Brain pericyte (primary cell): ENCODE results near the gene PTPRN2.
A peak's percentile ranks its signal among the peaks of the same experiment; 100 is the strongest.

Experiments
- DNase-seq: peaks from one replicate; pipeline ENCODE4 v3.0.0-alpha.2; 2012; ENCODE audit warnings: low read depth, low spot score

The PTPRN2 gene

DNA sequence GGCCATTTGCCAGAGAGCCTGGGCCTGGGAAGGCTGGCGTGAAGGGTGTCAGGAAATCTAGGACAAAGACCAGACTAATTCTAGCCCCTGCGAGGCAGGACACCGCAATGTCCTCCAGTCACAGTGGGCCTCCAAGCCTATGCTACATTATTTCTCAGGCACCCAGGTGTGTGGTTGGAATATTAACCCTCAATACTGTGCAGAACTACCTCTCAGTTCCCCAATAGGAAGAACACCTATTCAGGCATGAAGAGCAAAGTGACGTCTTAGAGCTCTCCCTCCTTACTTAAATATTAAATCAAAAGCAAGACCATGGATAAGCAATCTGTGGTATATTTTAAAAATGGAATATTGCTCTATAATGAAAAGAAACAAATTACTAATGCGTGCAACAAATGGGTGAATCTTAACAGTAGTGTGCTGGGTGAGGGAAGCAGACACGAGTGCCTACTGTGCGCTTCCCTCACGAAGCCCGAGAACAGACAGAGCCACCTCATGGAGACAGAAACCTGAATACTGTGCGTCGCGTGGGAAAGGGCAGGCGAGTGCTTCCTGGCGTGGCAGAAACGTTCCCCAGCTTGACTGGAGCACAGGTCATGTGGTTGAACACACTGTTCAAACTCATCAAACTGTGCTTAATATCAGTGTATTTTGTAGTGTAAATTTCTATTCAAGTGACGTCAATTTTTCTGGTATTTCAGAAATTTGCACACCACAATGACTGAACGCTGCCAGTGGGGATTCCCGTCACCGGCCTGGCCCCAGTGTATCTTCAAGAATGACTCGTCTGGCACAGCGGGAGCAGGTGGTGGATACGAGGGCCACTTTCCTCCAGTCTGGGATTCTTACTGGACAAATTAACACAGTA lies 15.5 kb upstream of the PTPRN2 start:
- DNase-seq, result no peak

DNA sequence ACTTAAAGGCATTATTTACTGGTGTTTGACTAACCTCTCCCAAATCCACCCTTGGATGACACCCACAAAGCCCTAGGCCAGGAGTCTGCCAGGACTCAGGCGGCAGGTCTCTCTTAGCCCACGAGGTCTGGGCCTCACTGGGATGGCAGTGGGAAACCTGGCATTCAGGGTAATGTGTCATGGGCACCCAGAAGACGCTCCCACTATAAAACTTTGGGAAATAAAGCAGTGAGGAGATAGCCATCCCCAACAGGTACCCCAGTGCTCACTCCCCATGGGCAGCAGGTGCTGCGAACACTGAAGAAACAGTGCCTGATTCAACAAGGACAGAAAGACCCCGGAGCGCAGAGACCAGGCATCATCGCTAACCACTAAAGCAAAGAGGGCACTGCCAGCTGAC lies 14.4 kb upstream of the PTPRN2 start:
- no peak for DNase-seq

DNA sequence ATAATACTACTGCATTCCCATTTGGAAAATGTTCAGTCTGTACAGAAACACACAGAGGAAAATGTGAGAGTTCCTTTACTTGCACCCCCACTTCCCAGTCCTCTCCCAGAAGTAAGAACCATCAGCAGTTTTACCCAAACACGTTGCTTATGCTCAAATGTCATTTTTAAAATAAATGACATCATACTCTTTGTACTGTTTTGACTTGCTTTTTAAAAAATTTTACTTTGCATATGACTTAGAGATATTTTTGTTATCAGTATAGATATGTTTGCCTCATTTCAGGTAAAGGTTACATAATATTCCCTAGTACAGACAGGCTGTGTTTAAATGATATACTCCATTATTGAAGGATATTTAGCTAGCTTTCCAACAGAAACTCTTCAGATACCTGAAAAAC lies 13.5 kb upstream of the PTPRN2 start:
- DNase-seq, result no peak

DNA sequence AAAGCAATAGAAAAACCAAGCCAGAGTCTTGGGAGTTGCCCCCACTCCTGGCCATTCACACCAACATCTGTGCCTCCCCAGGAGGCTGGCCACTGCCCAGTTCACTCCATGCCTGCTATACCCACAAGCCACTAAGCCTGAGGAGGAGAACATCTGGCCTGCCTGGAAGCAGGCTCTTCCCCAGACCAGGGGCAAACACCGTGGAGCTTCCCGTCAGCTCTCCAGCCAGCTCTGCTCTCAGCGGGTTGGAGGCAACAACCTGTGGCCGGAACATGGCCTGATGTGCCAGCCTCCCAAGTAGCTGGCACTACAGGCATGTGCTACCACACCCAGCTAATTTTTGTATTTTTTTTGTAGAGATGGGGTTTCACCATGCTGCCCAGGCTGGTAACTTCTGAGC lies 9.1 kb upstream of the PTPRN2 start:
- no peak for DNase-seq

DNA sequence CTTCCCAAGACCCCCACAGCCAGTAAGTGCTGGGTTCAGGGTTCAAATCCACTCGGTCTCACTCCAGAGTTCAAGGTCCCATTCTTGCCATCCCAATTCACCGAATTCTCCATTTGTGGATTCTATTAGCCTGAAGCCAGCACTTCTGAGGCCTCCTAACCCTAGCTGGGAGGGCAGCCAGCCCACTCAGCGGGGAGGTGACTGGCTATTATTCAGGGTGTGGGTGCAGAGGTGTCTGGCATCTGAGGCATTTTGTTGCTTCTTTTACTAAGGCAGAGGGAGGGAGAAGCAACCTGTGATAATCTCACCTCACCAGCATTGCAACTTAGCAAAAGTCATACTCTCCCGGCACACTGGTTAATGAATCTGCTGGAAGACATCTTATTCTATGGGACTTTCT lies 8.7 kb upstream of the PTPRN2 start:
- DNase-seq, result no peak

DNA sequence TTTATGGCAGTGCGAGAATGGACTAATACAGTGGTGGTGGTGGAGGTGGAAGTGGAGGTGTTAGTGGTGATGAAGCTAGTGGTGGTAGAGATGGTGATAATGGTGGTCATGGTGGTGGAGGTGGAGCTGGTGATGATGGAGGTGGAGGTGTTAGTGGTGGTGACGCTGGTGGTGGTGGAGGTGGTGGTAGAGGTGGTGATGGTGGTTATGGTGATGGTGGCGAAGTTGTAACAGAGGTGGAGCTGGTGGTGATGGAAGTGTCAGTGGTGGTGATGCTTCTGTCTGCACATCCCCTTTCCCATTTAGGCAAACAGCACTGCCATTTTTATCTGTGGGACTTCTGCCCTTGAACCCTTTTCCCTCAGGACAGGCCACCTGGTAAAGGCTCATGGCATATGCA lies 7.4 kb upstream of the PTPRN2 start:
- DNase-seq, result peak; percentile 38

DNA sequence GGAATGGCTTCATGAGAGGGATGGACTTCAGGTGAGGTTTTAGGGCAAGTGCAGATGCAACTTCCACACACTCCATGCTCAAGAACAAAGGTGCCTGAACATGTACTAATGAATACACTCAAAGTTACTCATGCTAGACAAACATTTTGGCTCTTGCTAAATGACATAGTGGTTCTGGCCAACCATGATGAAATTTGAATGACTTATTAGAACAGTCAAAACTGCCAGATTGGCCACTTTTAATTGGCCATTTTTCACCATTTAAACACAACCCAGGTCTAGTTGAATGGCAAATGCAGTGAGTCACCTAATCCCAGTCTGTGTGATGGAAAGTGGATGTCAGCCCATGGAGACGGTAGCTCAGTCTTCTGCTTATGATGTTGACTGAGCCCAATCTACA lies 4.9 kb upstream of the PTPRN2 start:
- no peak for DNase-seq

DNA sequence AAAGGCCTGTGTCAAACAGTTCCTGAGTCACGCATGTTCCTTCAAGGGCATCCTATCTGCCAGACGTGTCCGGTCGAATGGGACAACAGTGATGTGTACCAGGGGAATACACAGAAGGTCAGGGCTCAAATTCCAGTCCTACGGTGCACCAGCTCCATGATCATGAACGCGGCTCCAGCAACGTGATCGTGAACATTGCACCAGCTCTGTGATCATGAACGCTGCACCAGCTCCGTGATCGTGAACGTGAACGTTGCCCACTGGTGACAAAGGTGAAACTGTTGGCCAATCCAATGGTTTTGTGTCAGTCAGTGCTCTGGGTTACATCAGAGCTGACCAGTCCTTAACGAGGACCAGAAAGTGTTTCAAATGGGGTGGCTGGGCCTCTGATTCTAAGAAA lies 4.3 kb upstream of the PTPRN2 start:
- no peak for DNase-seq

DNA sequence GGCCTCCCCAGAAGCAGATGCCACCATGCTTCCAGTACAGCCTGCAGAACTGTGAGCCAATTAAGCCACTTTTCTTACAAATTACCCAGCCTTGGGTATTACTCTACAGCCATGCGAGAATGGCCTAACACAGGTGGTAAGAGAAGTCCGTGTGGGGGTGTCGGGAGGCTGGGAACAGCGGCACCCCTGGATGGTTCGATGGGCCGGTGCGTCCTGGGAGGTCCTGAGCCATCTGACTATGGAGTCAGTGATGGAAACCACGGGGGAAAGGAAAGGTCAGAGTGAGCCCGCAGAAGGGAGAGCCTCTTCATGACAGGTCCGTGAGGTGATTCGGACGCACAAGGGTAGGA lies 2.5 kb upstream of the PTPRN2 start:
- DNase-seq, result no peak

DNA sequence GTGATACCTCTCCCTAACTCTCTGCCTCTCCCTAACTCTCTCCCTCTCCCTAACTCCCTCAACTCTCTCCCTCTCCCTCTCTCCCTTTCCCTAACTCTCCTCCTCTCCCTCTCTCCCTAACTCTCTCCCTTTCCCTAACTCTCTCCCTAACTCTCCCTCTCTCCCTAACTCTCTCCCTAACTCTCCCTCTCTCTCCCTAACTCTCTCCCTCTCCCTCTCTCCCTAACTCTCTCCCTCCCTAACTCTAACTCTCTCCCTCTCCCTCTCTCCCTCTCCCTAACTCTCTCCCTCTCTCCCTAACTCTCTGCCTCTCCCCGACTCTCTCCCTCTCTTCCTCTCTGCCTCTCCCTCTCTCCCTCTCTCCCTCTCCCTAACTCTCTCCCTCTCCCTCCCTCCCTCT lies 2.0 kb upstream of the PTPRN2 start:
- no peak for DNase-seq

DNA sequence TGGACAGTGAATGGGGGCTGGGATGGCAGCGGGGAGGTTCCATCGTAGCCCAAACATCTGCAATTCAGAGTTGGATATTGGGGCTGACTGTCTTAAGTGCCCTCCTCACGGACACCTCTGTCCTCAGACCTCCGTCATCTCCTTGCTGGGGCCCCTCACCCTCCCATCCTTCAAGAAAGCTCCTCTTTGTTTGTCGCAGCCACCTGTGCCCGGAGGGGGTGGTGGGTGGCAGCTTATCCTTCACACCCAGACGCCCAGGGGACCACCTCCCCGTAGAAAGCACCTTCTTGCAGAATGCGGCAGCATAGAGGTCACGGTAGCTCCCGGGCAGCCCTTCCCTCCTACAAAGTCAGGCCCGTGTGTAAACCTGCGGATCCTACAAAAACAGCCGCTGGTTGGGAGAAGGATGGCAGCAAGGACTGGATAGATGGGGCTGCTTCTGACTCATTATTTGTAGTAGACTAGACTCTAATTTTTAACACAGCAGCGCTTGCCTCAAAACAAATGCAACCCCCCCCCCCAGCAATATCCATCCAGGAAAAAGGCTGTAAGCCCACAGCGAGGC lies 1.3 kb upstream of the PTPRN2 start:
- DNase-seq, result no peak

DNA sequence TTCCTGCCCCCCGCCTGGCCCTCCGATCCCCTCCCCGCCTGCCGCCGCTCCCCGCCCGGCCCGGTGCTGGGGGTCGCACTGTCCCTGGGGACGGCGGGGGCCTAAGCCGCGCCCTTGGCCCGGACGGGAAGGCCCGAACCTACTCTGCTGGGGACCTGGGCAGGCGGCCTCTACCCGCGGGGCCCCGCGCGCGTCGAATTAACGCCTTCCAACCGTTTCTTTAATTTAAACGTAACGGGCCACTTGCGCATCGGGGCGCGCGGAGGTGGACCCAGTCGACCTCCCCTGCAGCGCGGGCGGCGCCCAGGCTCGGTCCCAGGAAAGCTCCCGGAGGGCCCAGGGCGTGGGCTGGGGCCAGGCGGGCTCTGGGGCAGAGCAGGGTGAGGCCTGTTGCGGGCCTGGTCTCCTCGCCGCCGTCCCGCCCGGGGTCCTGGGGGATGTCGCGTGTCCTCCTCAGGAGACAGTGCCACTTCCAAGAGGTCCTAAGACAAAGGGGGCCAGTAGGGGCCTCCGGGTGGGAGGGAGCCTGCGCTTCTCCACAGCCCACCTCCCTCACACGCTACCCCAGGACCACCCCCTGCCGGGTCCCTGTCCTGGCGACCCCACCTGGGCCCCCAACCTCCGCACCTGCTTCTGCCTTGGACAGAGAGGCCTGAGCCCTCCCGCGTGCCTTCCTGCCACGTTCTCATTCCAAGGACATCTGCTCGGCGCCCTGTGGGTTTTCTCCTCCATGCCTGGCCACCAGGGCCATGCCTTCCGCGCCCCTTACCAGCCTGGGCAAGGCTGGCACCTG lies 658 bp upstream of the PTPRN2 start:
- no peak for DNase-seq

DNA sequence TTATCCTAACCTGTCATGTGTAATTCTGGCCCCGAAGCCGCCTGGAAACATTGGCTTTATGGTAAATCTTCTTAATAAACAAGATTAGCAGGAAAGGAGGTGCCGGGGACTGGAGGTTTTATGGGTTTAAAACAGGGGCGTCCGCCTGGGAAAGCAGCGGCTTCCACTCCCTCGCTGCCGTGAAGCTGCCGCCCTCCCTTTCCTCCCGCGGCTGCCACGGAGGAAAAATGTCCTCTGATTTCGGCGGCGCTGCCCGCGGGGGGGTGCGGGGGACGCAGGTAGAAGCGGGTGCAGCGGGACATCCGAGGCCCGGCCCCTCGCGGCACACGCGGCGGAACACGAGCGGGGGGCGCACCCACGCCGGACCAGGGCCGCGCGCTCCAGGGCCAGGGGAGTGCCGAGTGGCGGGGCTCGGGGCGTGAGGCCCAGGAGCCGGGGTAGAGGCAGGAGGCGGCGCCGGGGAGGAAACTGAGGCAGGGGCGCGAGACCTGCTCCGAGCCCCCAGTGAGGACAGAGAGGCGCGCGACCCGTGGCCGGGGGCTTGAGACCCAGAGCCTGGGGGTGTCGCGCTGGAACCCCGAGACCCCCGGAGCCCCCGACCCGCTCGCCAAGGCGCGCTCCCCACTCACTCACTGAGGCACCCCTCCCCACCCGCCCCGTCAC lies 993 bp downstream of the PTPRN2 start:
- DNase-seq, result no peak

DNA sequence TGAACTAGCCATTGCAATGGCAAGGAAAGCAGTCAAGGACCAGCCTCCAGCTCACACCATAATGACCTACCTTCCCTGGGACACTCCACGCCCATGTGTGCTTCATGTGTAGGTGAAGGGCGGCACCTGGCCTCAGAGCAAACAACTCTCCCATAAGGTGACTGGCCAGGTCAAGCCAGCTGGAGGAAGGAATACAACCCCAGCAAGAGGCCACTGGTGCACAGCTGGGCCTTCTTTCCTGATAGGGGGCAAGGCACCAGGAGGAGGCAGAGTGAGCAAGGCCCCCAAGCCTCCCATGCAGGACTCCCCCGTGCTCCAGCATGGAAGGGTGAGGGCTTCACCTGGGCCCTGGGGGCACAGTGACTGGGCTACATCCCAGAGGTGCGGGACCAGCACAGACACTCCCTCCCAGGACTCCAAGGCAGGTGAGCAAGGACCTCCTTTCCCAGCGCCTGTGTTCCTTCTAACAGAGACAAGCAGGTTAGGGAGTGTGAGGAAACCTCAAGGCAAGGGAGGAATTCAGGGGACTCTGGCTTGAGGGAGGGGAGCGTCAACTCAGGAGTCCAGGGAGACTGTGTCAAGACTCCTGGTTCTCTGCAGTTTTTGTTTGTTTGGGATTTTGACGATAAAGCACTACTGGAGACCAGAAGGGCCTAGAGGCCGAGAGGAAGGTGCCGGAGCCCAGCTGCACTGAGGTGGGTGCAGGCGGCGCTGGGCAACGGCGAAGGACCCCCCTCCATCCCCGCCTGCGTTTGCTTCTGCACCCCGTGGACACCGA lies 1.7 kb downstream of the PTPRN2 start:
- DNase-seq, result no peak

DNA sequence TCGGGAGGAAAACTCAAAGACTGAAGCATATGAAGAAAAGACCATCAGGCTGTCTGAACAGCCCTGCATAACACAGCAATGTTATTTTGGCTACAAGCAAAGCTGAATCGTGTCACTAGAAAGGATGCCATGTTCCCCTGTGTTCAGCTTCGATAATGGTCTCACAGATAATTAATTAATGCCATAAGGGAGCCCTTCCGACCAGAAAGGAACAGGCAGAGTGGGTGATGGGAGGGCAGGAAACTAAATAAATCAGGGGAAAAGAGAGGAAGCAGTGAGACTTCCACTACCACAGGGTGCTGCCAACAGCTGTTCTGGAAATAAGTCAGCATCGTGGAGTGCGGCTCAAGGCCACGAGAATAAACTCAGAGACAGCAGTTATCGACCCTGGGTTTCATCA lies 3.2 kb downstream of the PTPRN2 start:
- no peak for DNase-seq

DNA sequence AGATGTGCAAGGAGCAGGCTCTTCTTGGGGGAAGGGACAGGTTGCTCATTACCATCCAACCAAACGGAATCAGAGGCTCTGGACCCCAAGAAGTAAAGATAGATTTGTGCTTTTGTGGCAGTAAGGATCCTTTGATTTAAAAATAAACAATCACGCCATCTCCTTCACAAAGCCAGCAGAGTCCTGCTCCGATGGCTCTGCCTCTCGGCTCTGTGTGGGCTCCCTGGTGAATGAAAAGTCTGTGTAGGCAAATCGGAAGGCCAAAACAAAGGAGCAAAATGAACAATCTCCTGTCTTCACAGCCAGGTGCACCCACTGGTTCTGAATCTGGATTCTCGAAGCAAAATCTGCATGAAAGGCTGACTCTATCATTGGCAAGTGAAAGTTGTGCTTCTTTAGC lies 3.8 kb downstream of the PTPRN2 start:
- no peak for DNase-seq

DNA sequence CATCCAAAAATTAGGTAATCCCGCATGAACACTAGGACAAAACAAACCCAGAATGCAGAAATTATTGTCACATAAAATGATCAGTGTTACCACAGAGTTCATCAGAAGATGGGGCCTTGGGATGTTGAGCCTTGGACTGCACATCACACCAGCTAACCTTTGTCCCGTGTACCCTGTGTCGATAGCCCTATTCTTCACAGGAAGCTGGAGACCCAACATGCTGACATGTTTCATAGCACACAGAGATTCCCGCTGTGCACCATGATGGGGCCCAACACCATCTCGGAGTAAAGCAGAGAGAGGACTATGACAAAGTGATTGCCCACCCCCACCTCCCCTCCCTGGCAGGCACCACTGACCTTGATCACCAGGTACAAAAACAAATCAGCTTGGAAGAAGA lies 4.5 kb downstream of the PTPRN2 start:
- no peak for DNase-seq

DNA sequence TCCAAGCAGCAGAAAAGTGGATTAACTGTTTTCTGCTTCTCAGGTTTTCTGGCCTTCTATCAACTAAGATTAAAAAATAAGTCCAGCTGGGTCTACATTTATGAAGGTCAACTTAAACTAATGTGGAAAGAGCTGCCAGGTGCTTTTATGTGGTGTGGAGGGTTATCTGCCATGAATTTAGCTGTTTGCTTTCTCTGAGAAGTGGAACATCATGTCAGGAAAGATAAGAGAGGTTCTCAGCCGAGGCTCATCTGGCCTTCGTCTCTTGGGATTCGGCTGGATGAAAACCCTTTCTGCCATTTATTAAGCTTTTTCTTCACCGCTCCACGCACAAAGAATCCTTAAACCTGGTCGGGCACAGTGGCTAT lies 5.5 kb downstream of the PTPRN2 start:
- no peak for DNase-seq

DNA sequence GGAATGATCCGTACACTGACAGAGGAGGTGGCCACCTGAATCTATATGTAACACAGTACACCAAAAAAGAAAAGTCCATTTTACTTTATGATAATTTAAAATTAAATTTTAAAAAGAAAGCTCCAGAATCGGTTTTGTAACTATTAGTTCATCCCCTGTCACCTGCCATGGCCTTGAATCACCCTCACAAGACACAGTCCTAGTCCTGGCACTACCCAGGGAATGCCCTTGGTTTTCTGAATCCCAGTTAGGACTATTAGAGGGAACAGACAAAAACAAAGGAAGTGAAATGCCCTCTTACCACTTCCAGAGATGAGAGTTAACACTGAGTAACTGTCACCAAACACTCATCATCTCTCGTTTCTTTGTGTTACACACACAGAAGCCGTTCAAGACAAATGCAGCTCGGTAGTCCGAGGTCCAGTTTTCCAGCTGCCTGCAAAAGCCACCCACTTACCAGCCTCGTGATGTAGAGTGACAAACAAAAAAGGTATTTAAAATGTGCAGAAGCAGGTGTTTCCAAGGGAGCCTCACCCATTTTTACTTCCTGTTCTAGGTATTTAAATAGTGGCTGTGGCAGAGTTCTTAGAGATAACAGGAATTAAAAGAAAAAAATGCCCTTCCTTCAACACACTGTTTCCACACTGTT lies 6.1 kb downstream of the PTPRN2 start:
- DNase-seq, result no peak

DNA sequence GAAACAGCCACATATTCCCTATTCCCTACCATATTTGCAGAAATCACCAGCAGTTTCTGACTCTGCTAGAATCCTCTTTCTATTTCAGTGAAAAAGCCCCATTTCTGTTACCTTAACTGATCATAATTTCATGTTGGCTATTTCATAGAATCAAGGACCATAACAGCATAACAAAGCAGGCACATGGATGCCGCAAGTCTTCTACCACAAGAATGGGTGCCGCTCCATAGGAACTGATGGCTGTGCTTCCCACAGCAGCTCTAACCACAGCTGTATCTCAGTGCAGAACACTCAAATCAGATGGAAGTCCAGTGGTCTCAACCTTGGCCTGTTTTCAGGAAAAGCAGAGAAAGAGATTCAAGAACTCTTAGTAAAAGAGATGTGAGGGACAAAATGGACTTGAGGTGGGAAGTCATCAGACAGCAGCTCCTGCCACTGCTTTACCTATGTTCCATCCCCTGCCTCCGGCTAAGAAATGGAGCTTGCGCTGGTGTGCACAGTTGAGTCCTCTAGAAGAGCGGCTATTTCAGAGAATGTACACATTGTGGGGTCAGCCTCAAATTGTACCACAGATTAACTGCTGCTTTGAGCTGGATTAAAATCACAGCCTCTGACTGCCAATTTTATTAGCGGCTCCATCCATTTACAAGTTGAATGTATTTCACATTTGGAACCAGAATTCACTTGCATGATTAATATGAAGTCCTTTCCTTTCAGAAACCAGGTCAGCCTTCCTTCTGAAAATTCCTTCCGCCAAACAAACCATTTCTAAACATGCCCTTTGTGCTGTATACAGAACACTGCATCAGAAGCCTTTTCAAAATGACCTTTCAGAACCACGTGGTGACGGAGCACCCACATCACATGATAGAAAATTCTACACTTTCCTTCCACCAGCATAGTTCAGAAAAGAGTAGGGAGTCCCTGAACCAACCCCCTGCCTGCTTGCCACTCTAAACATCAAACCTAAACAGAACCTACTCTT lies 7.7 kb downstream of the PTPRN2 start:
- no peak for DNase-seq
